ENCODE measurements around the gene DKC1.

The DKC1 gene

DNA sequence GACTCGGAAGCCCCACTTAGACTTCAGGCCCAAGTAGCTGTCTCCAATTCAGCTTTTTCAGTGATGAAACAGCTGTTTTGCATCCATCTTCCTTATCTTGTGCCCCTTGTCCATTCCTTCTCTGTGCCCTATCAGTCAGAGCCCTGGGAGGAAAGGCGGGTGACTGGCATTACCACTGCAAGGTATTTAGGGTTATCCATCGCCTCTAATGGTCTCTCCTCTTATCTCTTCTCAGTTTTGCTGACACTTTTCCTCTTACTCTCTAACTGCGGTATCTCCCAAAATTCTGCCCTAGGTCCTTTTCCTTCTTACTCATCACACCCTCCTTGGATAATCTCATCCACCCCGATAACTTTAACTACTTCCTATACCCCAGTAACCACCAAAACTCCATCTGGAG is 25.5 kb upstream of the DKC1 start:
- DNase-seq (ENCODE audit: low spot score) = no peak

GRCh38 chrX:154738011-154738738 is 24.5 kb upstream of the DKC1 start:
- DNase-seq (ENCODE audit: low spot score) = no peak

- DNase-seq (ENCODE audit: low spot score) = no peak
Measured at GRCh38 chrX:154739952-154740465, 22.7 kb upstream of the DKC1 start.

DNA sequence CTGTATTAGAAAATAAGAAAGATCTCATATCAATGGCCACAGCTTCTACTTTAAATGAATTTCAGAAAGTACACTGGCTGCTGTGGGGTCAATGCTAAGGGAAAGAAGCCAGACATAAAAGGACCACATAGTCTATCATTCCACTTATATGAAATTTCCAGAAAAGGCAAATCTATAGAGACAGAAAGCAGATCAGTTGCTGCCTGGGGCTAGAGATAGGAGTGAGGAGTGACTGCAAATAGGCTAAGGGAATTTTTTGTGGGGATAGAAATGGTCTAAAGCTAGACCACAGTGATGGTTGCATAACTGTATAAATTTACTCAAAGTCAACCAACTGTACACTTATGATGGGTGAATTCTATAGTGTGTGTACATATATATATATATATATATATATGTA is 20.1 kb upstream of the DKC1 start:
- DNase-seq (ENCODE audit: low spot score) = no peak

DNA sequence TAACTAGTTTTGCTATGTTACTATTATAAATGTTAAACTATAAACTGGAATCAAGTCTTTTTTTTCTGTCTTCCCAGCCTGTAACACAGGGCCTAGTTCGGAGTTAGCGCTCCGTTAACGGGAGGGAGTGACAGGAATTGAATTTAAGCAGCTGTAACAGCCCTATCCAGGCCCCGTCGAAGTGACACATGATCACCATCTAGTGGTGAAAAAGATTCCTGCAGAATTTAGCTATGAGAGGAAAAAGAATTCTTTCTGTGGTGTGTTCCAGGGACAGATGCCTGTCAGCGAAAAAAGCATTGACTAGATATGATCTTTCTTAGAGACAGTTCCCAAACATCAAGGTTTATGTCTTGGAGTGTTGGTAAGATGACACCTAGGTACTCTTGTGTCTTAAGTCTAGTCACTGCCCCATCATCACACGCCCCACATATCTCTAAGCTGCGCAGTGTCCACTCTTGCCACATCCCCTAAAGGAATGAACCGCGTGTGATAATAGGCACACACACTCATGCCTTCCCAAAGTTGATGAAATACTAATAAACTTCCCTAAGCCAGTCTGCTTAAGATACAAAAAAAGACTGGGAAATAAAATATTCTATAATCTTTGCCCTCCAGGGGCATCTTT is 13.8 kb upstream of the DKC1 start:
- DNase-seq (ENCODE audit: low spot score) = no peak

GRCh38 chrX:154749856-154750255 is 12.8 kb upstream of the DKC1 start:
- DNase-seq (ENCODE audit: low spot score) = no peak

DNA sequence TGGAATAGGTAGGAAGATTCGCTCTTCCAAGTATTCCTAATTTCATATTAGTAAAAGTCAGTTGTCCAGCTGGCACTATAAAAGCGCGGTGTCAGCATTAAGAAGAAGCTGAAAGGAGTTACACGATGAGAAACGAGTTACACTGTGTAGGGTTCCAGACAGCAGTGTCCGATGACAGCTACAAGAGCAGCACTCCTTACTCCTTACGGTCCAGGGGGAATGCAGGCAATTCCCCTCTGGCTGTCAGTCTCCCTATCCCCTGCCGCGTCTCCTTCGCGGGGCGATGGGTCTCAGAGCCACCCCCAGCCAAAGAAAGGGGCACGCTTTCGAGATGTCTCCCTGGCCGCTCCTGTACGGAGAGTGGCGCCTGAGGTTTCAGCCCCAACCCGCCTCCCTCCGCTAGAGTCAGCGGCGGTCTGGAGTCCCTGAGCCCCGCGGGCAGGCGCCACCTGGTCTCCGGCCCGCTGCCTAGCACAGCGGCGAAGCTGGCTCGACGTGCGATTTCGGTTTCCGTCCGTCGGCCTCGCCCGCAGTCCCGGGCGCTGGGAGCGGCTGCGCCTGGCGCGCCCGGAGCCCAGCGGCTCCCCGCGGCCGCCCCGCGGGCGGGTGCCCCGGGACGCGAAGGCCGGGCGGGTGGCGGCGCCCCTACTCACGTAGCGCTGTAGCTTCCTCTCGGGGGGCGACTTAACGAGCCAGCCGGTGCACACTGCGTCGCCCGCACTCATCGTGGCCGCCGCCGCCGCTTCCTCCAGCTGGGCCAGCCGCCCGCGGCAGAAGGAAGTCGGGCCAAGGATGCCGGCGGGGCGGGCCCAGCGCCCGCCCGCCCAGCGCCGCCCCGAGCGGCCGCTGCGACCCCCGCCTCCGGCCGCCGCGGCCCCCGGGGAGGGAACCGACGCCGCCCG is 12.1 kb upstream of the DKC1 start, which contains the start of gene GAB3:
GAB3 (minus strand) TSS at position 777 of the 902 bp plus-strand sequence; CDS start at position 725, 52 bp downstream.
- DNase-seq (ENCODE audit: low spot score) = peak; percentile 65

GRCh38 chrX:154751203-154751668 is 11.4 kb upstream of the DKC1 start:
- DNase-seq (ENCODE audit: low spot score) = no peak

GRCh38 chrX:154751669-154752271 is 10.9 kb upstream of the DKC1 start:
- no peak for DNase-seq (ENCODE audit: low spot score)

DNA sequence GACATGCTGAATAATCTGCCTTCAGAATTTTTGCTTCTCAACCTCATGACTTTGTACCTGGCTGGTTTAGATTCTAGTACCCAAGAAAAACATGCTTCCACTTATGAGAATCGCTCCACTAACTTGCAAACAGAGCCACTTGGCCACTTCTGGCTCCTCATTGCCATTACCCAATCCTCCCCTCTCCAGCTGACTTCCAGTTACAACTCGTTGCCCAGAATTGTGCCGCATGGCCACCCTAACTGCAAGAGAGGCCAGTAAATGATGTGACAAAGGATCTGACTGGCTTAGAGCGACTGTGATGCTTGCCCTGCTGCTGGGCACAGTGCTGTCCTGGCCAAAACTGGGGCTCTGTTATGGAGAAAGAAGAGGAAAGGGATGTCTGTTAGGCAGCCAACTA is 4.0 kb upstream of the DKC1 start:
- DNase-seq (ENCODE audit: low spot score) = no peak

DNA sequence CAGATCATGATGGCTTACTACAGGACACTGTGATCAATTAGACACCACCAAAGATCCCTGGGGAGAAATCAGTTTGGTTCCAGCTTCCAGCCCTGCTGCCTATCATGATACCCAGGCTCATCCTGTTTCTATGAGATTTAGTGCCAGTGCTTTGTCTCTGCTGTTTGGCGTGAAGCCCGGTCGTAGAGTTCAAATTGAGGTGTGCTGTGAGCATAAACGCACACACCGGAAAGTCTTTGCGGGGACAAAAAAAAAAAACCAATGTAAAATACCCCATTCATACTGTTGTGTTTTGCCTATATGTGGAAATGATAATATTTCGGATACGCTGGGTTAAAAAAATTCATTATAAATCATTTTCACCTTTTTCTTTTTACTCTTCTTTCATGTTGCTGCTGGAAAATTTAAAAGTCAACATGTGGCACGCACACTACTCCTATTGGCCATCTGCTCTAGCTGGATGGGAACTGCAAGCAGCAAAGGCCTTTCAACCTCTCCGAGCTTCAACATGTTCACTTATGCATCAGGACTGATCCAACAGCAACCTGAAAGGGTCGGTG is 607 bp upstream of the DKC1 start:
- no peak for DNase-seq (ENCODE audit: low spot score)

- DNase-seq (ENCODE audit: low spot score) = no peak
Measured at GRCh38 chrX:154774622-154775021, 12.0 kb downstream of the DKC1 start.

- no peak for DNase-seq (ENCODE audit: low spot score)
Measured at GRCh38 chrX:154775419-154776349, 13.0 kb downstream of the DKC1 start.

- no peak for DNase-seq (ENCODE audit: low spot score)
Measured at GRCh38 chrX:154776753-154777152, 14.1 kb downstream of the DKC1 start.

DNA sequence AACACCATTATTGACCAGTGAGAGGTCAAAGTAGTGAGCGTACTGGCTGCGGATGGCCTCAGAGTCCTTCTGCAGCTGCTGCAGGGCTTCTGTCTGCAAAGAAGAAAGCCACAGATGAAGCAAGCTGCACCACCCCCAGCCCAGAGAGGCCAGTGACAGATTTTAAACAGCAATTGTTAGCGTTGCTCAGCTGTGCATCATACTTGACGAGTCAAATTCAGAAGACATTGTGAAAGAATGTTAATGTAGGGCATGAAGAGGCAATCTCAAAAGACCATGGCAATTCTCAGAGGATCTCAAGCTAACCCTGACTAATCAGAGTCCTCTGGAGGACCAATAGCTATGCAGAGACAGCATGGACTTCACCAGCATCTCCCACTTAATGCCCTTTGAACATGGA is 16.6 kb downstream of the DKC1 start:
- no peak for DNase-seq (ENCODE audit: low spot score)

- no peak for DNase-seq (ENCODE audit: low spot score)
Measured at GRCh38 chrX:154780968-154781367, 18.3 kb downstream of the DKC1 start.

- DNase-seq (ENCODE audit: low spot score) = no peak
Measured at GRCh38 chrX:154784149-154784995, 21.7 kb downstream of the DKC1 start.

- DNase-seq (ENCODE audit: low spot score) = no peak
Measured at GRCh38 chrX:154785716-154786115, 23.1 kb downstream of the DKC1 start.

GRCh38 chrX:154791467-154791866 is 28.8 kb downstream of the DKC1 start:
- DNase-seq (ENCODE audit: low spot score) = no peak

DNA sequence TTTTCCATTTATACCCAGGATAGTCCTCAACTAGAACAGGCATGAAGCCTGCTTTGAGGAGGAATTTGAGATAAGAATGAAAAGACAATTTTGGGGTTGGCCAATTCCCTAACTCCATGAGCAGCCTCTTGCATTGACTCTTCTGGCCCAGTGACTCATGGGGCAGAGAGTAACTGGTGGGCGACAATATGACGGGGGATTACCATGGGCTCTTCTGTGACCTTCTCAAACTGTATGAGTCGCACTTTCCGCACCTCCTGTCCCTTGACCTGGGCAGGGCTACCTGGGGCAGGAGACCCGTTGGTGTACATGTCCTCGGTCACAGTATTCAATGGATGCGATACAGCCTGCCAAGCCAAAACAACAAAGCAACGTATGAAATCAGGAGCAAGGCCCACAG is 29.3 kb downstream of the DKC1 start:
- no peak for DNase-seq (ENCODE audit: low spot score)

Data from left forelimb (tissue), 1 donor.